ENCODE data around the gene GUCA2A. TPM values are rescaled to one million over a fixed set of nuclear protein-coding genes. Genes with fewer than 3 reads are reported as not detected.

GUCA2A gene
- total and polyA plus RNA-seq, 9 of the 15 experiments (the other 6 are each of a cell fraction or from before 2014, with no cell fraction given), result not detected

DNA sequence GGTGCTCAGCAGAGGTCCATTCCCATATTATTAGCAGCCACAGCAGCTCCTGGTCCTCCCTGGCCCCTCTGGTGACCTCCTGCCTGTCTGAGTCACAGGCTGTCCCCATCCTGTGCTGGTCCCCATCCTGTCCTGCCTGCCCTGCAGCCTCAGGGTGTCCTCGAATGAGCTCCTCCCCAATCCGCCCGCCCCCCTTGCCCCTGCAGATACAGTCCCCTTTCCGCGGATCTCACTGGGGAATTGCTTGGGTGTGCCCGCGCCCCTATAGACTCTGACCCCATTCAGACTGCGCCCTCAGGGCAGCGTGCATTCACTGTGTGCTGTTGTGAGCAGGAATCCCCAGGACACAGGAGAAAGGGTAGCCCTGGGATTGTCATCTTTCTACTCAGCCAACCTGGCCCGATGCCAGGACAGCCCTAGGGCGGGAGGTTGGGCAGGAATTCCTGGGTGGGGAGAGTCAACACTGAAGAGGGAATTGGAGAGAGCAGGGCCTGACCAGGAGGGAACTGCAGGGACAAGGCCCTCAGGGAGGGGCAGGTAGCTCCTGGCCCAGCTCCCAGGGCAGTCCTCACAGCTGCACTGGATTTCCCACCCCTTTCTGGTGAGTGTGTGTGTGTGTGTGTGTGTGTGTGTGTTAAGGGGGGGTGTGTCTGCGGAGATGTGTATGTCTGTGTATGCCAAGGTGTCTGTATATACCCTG is 1.1 kb upstream of the GUCA2A start:
- peak overlapping the region in 1 of 2 experiments; percentile 48; a peak in 1 of 4 replicates for H3K9ac ChIP-seq (ENCODE audit: insufficient read depth in 1 of 2, low read depth in 2 of 2, low read length in 2 of 2)
- H3K79me2 ChIP-seq (ENCODE audit: control insufficient read depth, insufficient read depth, low read length), result no peaks in the 10 kb centered on the region
- no peaks in the 10 kb centered on the region for H3K9me1 ChIP-seq (ENCODE audit: control insufficient read depth, insufficient read depth, low read length)
- peaks cover 3 to 39% of the 10 kb centered on the region in 2 experiments; a peak in 3 of 5 replicates for H3K27me3 ChIP-seq (ENCODE audit: control insufficient read depth in 2 of 2, insufficient read depth in 2 of 2, low read length in 2 of 2)
- no peaks in the 10 kb centered on the region for H3K36me3 ChIP-seq (ENCODE audit: control insufficient read depth, insufficient read depth, low read length)
- H3K4me3 ChIP-seq, result no peak overlapping the region
- in situ Hi-C loops (cut with MboI) (no loop called here), intact Hi-C loops (cut with micrococcal nuclease) (no loop called here)
- H3K4me2 ChIP-seq (ENCODE audit: insufficient read depth, low read length), result no peak overlapping the region
- DNase-seq (ENCODE audit: extremely low read depth in 1 of 4, low spot score in 3 of 4), result no peak
- no peaks in the 10 kb centered on the region; the same call in 1 of the 2 replicates for H3K9me3 ChIP-seq (replicated peaks; ENCODE audit: control insufficient read depth, insufficient read depth, low read depth, low read length)
- POLR2A ChIA-PET, result no interaction called here
- no peaks in the 10 kb centered on the region; the same call in 1 of the 2 replicates for H4K20me1 ChIP-seq (replicated peaks; ENCODE audit: control insufficient read depth, insufficient read depth, low read length)
- WGBS (ENCODE audit: insufficient coverage, low coverage, missing lambda C conversion rate), result 9% methylated on average over 12 of the region's 12 CpGs
- peaks cover 0 to 16% of the 10 kb centered on the region in 2 experiments; a peak in 1 of 5 replicates for H3K4me1 ChIP-seq (replicated peaks in 1 of 2; ENCODE audit: control insufficient read depth in 2 of 2, insufficient read depth in 2 of 2, low read length in 2 of 2)
- no peak overlapping the region for H2AFZ ChIP-seq (ENCODE audit: low read depth, low read length)
- H3K27ac ChIP-seq (ENCODE audit: extremely low read depth, low read depth, low read length), result no peak overlapping the region
- TF ChIP-seq PHTF2 (CRISPR knock-in tag; IDR thresholded peaks at IDR 0.05) (no peak), RBM34 (IDR thresholded peaks at IDR 0.05; ENCODE audit: borderline replicate concordance, insufficient read depth, low read length) (no peak), GTF2F1 (IDR thresholded peaks at IDR 0.05; ENCODE audit: low read depth, low read length) (no peak), NFIC (IDR thresholded peaks at IDR 0.05) (peak; percentile 88)
- CTCF ChIA-PET (ENCODE audit: low intra/inter-chr PET ratio), result no interaction called here
- no peak for FAIRE-seq
- BruUV-seq (replicated peaks), result no TSS peak
- ATAC-seq, result no peak

Measured in K562 (cell line).